Left ventricle myocardium inferior (tissue), 1 donor: ENCODE results near the gene GAP43. TPM values are rescaled to one million over a fixed set of nuclear protein-coding genes. Genes with fewer than 3 reads are reported as not detected.

Experiments used
- DNase-seq: peaks from one replicate; pipeline ENCODE4 v3.0.0-alpha.2; 2020
- H3K27ac ChIP-seq: fragments of 200-600 bp; replicated peaks from 2 replicates; pipeline ENCODE4 v1.8.0; 2021
- H3K27me3 ChIP-seq: fragments of 200-600 bp; 2 replicates; pipeline ENCODE4 v1.8.0; 2021; ENCODE audit warnings: low read depth
- H3K36me3 ChIP-seq: fragments of 200-600 bp; 2 replicates; pipeline ENCODE4 v1.8.0; 2021
- H3K4me1 ChIP-seq: fragments of 200-600 bp; 2 replicates; pipeline ENCODE4 v1.8.0; 2021
- H3K4me3 ChIP-seq: fragments of 200-600 bp; 2 replicates; pipeline ENCODE4 v1.8.0; 2021; ENCODE audit warnings: mild to moderate bottlenecking, moderate library complexity
- H3K9me3 ChIP-seq: fragments of 200-600 bp; replicated peaks from 2 replicates; pipeline ENCODE4 v1.8.0; 2021
- CTCF ChIP-seq: fragments of 200-600 bp; IDR thresholded peaks from 2 replicates; pipeline ENCODE4 v1.8.0; 2021; ENCODE audit warnings: antibody characterized with exemption, mild to moderate bottlenecking, borderline replicate concordance
- intact Hi-C: fragments of 100-400 bp; cut with micrococcal nuclease; formaldehyde crosslinking; loops from one replicate; pipeline ENCODE4 v1.11.0; 2022
- total RNA-seq: library from RNA; stranded (reverse); fragmentation: NEBNext Ultra II Directional; extraction: Animal tissue kit (Norgen Biotek cat#: 25700); gene quantifications from one replicate; pipeline ENCODE4 v1.2.1, GENCODE V29; 2021
- donor health status: DM: no; HTN: yes; CAD: no; lungs with severe emphysema.

Gene GAP43
- total RNA-seq, 1 donor from 2014 or later, result 1.2 TPM

DNA sequence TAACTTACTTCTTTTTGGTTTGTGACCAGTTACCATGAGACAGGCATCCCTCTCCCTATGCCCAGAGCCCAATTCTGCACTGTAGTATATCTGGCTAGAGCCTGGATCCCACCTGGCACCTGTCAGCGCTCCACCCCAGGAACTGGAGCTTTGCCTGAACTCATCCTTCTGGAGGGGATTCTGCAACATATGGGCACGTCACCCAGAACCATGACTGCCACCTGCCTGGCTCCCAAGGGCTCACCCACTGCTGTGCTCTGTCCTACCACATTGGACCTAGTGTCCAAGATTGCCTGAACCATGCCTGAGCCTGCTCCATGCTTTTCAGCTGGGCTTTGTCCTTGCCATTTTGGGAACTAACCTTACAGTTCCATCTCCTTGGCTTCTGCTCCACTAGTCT lies 21.1 kb upstream of the GAP43 start:
- no peak for DNase-seq
- Histone ChIP-seq H3K36me3 (no peaks in the 10 kb centered on the region), H3K4me3 (no peak overlapping the region), H3K9me3 (no peaks in the 10 kb centered on the region), H3K4me1 (no peaks in the 10 kb centered on the region), H3K27me3 (no peaks in the 10 kb centered on the region), H3K27ac (no peak overlapping the region)
- no peak for TF ChIP-seq CTCF
- intact Hi-C loops, result no loop called here

- TF ChIP-seq CTCF, result no peak
Observed at GRCh38 chr3:115611630-115612029, 11.7 kb upstream of the GAP43 start.

GRCh38 chr3:115615001-115615814 lies 8.1 kb upstream of the GAP43 start:
- no peak for TF ChIP-seq CTCF
- H3K27ac ChIP-seq, result no peak overlapping the region
- H3K4me1 ChIP-seq, result no peaks in the 10 kb centered on the region
- no peak overlapping the region for H3K4me3 ChIP-seq
- H3K27me3 ChIP-seq, result no peaks in the 10 kb centered on the region
- intact Hi-C loops, result no loop called here
- H3K9me3 ChIP-seq, result peaks cover 7% of the 10 kb centered on the region
- H3K36me3 ChIP-seq, result no peaks in the 10 kb centered on the region
- no peak for DNase-seq

More at GRCh38 chr3:115611630-115612029, 11.7 kb upstream of the GAP43 start:
- Histone ChIP-seq H3K9me3 (peaks cover 7% of the 10 kb centered on the region), H3K4me1 (no peaks in the 10 kb centered on the region), H3K27me3 (no peaks in the 10 kb centered on the region), H3K4me3 (no peak overlapping the region), H3K27ac (no peak overlapping the region), H3K36me3 (no peaks in the 10 kb centered on the region)
- intact Hi-C loops, result no loop called here
- no peak for DNase-seq

- Histone ChIP-seq H3K4me1 (no peaks in the 10 kb centered on the region), H3K4me3 (no peak overlapping the region), H3K27me3 (no peaks in the 10 kb centered on the region), H3K27ac (no peak overlapping the region), H3K36me3 (no peaks in the 10 kb centered on the region), H3K9me3 (peaks cover 7% of the 10 kb centered on the region)
- no peak for DNase-seq
- no peak for TF ChIP-seq CTCF
- intact Hi-C loops, result no loop called here
Observed at GRCh38 chr3:115616461-115616860, 6.8 kb upstream of the GAP43 start.

- no peak for TF ChIP-seq CTCF
- Histone ChIP-seq H3K4me3 (no peak overlapping the region), H3K27ac (no peak overlapping the region), H3K27me3 (no peaks in the 10 kb centered on the region), H3K36me3 (no peaks in the 10 kb centered on the region), H3K4me1 (no peaks in the 10 kb centered on the region), H3K9me3 (peaks cover 3% of the 10 kb centered on the region)
- DNase-seq, result no peak
- intact Hi-C loops, result no loop called here
Observed at GRCh38 chr3:115617591-115617990, 5.7 kb upstream of the GAP43 start.
